ENCODE data around the gene ING2.
A peak's percentile ranks its signal among the peaks of the same experiment; 100 is the strongest.
"Not testable (repeated sequence)": the region's sequence is repeated elsewhere in the genome, so short reads cannot be mapped to it uniquely, and the experiment has no call there.

Gene ING2

GRCh38 chr4:183504930-183505610 lies at the start of gene ING2:
Gene ING2 (plus strand): TSS chr4:183505058. CDS start chr4:183505196, 138 bp downstream.
- peak; percentile 74 to 75 for DNase-seq

- DNase-seq = peak; percentile 92 to 93
Observed at GRCh38 chr4:183455431-183456195, 49.2 kb upstream of the ING2 start.

GRCh38 chr4:183458005-183458404 lies 46.9 kb upstream of the ING2 start:
- no peak for DNase-seq

- not testable (repeated sequence) for DNase-seq
Observed at GRCh38 chr4:183463903-183464619, 40.8 kb upstream of the ING2 start.

- peak; percentile 52 to 57 for DNase-seq
Observed at GRCh38 chr4:183465879-183466278, 39.0 kb upstream of the ING2 start.

- DNase-seq = no peak
Observed at GRCh38 chr4:183467246-183467645, 37.6 kb upstream of the ING2 start.

GRCh38 chr4:183468210-183469095 lies 36.4 kb upstream of the ING2 start:
- DNase-seq = no peak

- DNase-seq = no peak
Observed at GRCh38 chr4:183469285-183469684, 35.6 kb upstream of the ING2 start.

GRCh38 chr4:183469936-183470335 lies 34.9 kb upstream of the ING2 start:
- no peak for DNase-seq

GRCh38 chr4:183470821-183471220 lies 34.0 kb upstream of the ING2 start:
- DNase-seq = no peak

- DNase-seq = peak; percentile 75 to 77
Observed at GRCh38 chr4:183471946-183472708, 32.7 kb upstream of the ING2 start.

- DNase-seq = no peak
Observed at GRCh38 chr4:183478123-183478522, 26.7 kb upstream of the ING2 start.

GRCh38 chr4:183478926-183479325 lies 25.9 kb upstream of the ING2 start:
- no peak for DNase-seq

- DNase-seq = not testable (repeated sequence)
Observed at GRCh38 chr4:183482515-183483095, 22.3 kb upstream of the ING2 start.

- DNase-seq = no peak
Observed at GRCh38 chr4:183483997-183484396, 20.9 kb upstream of the ING2 start.

GRCh38 chr4:183485411-183486160 lies 19.3 kb upstream of the ING2 start:
- no peak for DNase-seq

GRCh38 chr4:183492791-183493222 lies 12.1 kb upstream of the ING2 start:
- no peak for DNase-seq

- no peak for DNase-seq
Observed at GRCh38 chr4:183493246-183493645, 11.6 kb upstream of the ING2 start.

- no peak for DNase-seq
Observed at GRCh38 chr4:183495184-183495583, 9.7 kb upstream of the ING2 start.

- no peak for DNase-seq
Observed at GRCh38 chr4:183499389-183499788, 5.5 kb upstream of the ING2 start.

GRCh38 chr4:183499801-183500200 lies 5.1 kb upstream of the ING2 start:
- no peak for DNase-seq

All from Kasumi-1 (cell line).